ENCODE results near the gene PRAME. TPM values are rescaled to one million over a fixed set of nuclear protein-coding genes. Genes with fewer than 3 reads are reported as not detected.

Gene PRAME
- total RNA-seq, 1 donor from 2014 or later, result not detected

DNA sequence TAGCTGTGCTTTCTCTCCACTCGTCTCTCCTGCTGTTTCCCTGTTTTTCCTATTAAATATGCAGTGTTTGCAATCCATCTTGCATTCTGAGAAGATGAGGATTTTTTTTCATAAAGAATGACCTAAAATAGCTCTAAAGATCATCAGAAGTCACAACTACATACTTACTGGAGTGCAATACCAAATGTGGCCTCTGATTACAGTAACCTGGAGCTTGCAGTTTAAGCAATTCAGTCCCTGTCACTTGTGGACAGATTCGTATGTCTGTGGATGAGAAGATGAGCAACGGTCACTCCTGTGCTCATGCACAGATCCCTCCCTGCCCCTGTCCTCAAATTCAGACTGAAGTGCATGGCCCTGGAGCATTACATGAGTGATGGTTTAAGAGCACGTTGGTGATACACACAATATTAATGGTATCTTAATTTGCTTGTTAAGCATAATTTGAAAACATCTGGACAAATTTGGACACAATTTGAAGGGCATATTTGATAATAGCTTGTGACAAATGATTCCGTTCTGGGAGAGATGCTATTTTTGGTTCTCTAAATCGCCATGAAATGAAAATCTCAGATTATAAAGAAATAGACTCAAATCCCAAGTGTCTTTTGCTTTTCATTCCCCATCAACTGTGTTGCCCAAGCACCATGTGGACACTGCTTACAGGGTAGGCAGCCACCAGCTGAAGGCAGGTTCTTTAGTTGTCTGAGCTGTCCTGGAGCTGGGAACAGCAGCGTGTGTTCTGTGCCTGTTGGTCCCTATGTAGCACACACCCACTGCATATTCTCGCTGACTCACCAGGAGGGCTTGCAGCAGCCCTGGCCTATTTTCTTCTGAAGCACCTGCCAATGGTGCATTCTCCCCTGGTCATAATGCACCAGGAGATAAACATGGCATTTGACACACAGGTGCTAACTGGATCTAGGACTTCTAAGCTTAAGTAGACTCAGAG lies 32.6 kb upstream of the PRAME start:
- DNase-seq (ENCODE audit: low spot score in 2 of 2, unreplicated experiment in 2 of 2), result peak in 1 of 2 experiments; percentile 14
- H3K9me3 Mint-ChIP-seq, result no peaks in the 10 kb centered on the region
- TF ChIP-seq, protein P1, sequence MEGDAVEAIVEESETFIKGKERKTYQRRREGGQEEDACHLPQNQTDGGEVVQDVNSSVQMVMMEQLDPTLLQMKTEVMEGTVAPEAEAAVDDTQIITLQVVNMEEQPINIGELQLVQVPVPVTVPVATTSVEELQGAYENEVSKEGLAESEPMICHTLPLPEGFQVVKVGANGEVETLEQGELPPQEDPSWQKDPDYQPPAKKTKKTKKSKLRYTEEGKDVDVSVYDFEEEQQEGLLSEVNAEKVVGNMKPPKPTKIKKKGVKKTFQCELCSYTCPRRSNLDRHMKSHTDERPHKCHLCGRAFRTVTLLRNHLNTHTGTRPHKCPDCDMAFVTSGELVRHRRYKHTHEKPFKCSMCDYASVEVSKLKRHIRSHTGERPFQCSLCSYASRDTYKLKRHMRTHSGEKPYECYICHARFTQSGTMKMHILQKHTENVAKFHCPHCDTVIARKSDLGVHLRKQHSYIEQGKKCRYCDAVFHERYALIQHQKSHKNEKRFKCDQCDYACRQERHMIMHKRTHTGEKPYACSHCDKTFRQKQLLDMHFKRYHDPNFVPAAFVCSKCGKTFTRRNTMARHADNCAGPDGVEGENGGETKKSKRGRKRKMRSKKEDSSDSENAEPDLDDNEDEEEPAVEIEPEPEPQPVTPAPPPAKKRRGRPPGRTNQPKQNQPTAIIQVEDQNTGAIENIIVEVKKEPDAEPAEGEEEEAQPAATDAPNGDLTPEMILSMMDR (IDR thresholded peaks at IDR 0.05; ENCODE audit: unreplicated experiment), result no peak
- H3K4me3 Mint-ChIP-seq, result no peak overlapping the region
- peaks cover 42% of the 10 kb centered on the region for H3K27me3 Mint-ChIP-seq (ENCODE audit: low read depth)
- no peaks in the 10 kb centered on the region for H3K4me1 Mint-ChIP-seq
- no peaks in the 10 kb centered on the region for H3K36me3 Mint-ChIP-seq
- H3K27ac Mint-ChIP-seq, result no peak overlapping the region

DNA sequence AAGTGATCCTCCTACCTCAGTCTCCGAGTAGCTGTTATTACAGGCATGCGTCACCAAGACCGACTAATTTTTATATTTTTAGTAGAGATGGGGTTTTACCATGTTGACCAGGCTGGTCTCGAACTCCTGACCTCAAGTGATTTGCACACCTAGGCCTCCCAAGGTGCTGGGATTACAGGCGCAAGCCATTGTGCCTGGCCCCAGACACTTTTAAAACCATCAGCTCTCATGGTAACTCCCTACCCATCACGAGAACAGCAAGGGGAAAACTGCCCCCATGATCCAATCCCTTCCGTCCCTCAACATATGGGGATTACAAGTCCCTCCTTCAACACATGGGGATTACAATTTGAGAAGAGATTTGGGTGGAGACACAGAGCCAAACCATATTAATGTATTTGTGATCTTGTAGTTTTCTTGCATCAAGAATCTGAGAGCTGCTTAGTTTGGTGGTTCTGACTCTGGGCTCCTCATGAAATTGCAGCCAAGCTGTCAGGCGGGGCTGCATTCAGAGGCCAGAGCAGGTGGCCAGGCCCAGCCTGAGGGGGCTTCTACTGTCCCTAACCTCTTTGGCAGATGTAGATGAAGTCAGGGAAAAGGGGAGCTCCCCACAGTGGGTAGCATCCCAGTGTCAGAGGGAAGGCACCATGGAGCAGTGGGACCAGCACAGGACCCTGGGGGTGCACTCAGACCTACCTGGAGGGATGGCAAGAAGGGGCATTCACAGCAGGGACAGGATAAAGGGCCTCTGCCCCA lies 31.2 kb upstream of the PRAME start:
- Mint-ChIP-seq H3K36me3 (no peaks in the 10 kb centered on the region), H3K4me3 (no peak overlapping the region), H3K4me1 (no peaks in the 10 kb centered on the region), H3K27ac (no peak overlapping the region), H3K9me3 (no peaks in the 10 kb centered on the region), H3K27me3 (ENCODE audit: low read depth) (peaks cover 52% of the 10 kb centered on the region)
- TF ChIP-seq, protein P1 (IDR thresholded peaks at IDR 0.05; ENCODE audit: unreplicated experiment), result no peak
- DNase-seq (ENCODE audit: low spot score in 2 of 2, unreplicated experiment in 2 of 2), result peak in 1 of 2 experiments; percentile 31

DNA sequence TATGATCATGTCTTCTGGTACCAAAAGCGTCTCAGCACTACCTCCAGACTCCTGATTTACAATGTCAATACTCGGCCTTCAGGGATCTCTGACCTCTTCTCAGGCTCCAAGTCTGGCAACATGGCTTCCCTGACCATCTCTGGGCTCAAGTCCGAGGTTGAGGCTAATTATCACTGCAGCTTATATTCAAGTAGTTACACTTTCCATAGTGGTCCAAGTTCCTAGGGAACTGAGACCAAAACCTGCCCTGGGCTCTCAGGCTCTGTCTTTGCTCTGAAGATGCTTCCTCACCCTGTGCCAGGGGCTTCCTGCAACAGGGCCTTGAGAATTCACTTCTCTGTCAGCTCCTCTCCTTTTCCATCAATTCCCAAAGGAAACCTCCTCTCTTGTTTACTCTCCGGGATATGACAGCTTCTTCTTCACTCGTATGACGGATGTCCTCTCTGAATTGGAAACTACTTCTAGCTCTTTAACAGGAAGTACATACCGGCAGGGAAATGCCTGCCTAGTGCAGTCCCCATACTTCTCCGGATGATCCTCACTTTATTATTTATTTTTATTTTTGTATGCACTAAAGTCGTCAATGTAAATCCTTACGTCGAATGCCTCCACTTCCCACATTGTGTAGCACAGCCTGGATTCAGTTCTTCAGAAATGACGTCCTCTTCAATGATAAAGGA lies 29.6 kb upstream of the PRAME start:
- H3K4me1 Mint-ChIP-seq, result no peaks in the 10 kb centered on the region
- peak in 1 of 2 experiments; percentile 20 for DNase-seq (ENCODE audit: low spot score in 2 of 2, unreplicated experiment in 2 of 2)
- TF ChIP-seq, protein P1 (IDR thresholded peaks at IDR 0.05; ENCODE audit: unreplicated experiment), result no peak
- no peaks in the 10 kb centered on the region for H3K9me3 Mint-ChIP-seq
- H3K27me3 Mint-ChIP-seq (ENCODE audit: low read depth), result peaks cover 66% of the 10 kb centered on the region
- H3K4me3 Mint-ChIP-seq, result no peak overlapping the region
- no peak overlapping the region for H3K27ac Mint-ChIP-seq
- no peaks in the 10 kb centered on the region for H3K36me3 Mint-ChIP-seq

DNA sequence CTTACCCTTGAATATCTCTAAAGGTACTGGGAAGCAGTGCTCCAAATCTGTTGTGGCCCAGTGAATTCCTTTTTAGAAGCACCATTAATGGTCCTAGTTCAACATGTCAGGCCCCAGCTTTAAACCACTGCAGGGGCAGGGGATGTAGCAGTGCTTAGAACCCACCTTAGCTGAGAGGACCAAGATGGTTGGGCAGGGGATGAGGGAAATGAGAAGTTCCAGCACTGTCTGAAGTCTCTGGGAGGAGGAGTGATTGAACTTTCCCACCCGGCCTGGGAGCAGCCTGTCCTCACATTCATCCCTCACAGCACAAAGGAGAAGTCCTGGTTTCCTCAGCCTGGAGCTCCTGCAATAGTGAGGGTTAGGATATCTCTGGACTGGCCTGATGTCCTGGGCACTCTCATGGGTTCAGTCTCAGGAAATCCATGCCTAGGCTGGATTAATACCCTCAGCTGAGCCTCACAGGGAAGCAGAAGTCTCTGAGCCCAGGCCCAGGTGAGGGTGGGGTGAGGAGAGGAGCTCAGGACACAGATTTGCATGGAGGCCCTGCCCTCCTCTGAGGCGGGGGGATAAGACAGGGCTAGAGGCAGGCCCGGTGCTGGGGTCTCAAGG lies 28.6 kb upstream of the PRAME start:
- Mint-ChIP-seq H3K27ac (no peak overlapping the region), H3K36me3 (no peaks in the 10 kb centered on the region), H3K4me3 (no peak overlapping the region), H3K27me3 (ENCODE audit: low read depth) (peaks cover 70% of the 10 kb centered on the region), H3K4me1 (no peaks in the 10 kb centered on the region), H3K9me3 (no peaks in the 10 kb centered on the region)
- peak in 1 of 2 experiments; percentile 22 for DNase-seq (ENCODE audit: low spot score in 2 of 2, unreplicated experiment in 2 of 2)
- TF ChIP-seq, protein P1 (IDR thresholded peaks at IDR 0.05; ENCODE audit: unreplicated experiment), result no peak

DNA sequence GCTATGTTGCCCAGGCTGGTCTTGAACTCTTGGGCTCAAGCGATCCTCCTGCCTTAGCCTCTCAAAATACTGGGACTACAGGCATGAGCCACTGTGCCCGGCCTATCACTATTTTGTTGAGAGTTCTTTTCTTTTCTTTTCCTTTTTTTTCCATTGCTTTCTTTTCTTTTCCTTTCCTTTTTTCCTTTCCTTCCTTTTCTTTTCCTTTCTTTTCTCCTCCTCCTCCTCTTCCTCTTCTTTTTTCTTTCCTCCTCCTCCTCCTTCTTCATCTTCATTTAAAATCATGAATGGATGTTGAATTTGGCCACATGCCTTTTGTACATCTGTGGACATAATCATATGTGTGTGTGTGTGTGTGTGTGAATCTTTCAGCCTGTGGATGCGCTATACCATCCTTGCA lies 25.7 kb upstream of the PRAME start:
- H3K4me3 Mint-ChIP-seq, result no peak overlapping the region
- TF ChIP-seq, protein P1 (IDR thresholded peaks at IDR 0.05; ENCODE audit: unreplicated experiment), result no peak
- H3K9me3 Mint-ChIP-seq, result no peaks in the 10 kb centered on the region
- no peaks in the 10 kb centered on the region for H3K4me1 Mint-ChIP-seq
- peaks cover 70% of the 10 kb centered on the region for H3K27me3 Mint-ChIP-seq (ENCODE audit: low read depth)
- no peak for DNase-seq (ENCODE audit: low spot score in 2 of 2, unreplicated experiment in 2 of 2)
- no peaks in the 10 kb centered on the region for H3K36me3 Mint-ChIP-seq
- no peak overlapping the region for H3K27ac Mint-ChIP-seq
